ENCODE measurements around the gene XPR1. TPM values are rescaled to one million over a fixed set of nuclear protein-coding genes. Genes with fewer than 3 reads are reported as not detected.
"Not testable (repeated sequence)": the region's sequence is repeated elsewhere in the genome, so short reads cannot be mapped to it uniquely, and the experiment has no call there.

XPR1 gene
- total RNA-seq, 1 donor from 2014 or later: 21.8 TPM

GRCh38 chr1:180643693-180644092 lies 11.9 kb downstream of the XPR1 start:
- peak in 1 of 2 donors; percentile 26 for DNase-seq (ENCODE audit: low read depth in 2 of 2)

GRCh38 chr1:180644526-180645192 lies 12.8 kb downstream of the XPR1 start:
- no peak for DNase-seq (ENCODE audit: low read depth in 2 of 2)

- not testable (repeated sequence) for DNase-seq (ENCODE audit: low read depth in 2 of 2)
Observed at GRCh38 chr1:180645261-180645660, 13.4 kb downstream of the XPR1 start.

- no peak for DNase-seq (ENCODE audit: low read depth in 2 of 2)
Observed at GRCh38 chr1:180646093-180646492, 14.3 kb downstream of the XPR1 start.

- no peak for DNase-seq (ENCODE audit: low read depth in 2 of 2)
Observed at GRCh38 chr1:180646547-180646946, 14.7 kb downstream of the XPR1 start.

DNA sequence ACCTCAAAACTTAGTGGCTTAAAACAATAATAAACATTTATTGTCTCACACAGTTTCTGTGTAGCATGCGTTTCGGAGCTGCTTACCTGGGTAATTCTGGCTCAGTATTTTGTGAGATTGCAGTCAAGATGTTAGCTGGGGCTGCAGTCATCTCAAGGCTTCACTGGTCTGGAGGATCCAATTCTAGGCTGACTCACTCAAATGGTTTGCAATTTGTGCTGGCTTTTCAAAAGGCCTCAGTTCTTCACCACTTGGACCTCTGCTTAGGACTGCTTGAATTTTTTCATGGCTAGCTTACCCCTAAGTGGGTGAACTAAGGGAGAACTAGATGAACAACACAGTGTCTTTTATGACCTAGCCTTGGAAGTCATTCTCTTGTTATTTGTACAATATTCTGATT lies 21.0 kb downstream of the XPR1 start:
- no peak for DNase-seq (ENCODE audit: low read depth in 2 of 2)

GRCh38 chr1:180662709-180663108 lies 30.9 kb downstream of the XPR1 start:
- DNase-seq (ENCODE audit: low read depth in 2 of 2): no peak

- DNase-seq (ENCODE audit: low read depth in 2 of 2): no peak
Observed at GRCh38 chr1:180670681-180671080, 38.9 kb downstream of the XPR1 start.

DNA sequence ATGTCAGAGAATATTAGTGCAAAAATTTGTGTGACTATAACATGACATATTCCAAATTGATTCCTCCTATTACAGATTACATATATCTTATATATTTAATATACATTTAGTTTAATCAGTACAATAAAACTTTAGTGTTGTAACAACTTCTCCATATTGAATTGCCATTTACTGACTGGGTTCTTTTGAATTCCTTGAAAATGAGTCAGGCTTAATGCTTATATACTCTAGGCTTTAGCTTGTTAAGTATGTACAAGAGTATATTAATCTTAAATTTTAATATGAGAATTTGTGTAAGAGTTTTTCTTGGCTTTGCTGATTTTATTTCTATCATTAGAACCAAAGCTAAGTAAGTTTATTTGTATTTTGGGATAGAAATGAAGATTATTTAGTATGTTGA lies 40.3 kb downstream of the XPR1 start:
- no peak for DNase-seq (ENCODE audit: low read depth in 2 of 2)

GRCh38 chr1:180672505-180672904 lies 40.7 kb downstream of the XPR1 start:
- DNase-seq (ENCODE audit: low read depth in 2 of 2): no peak

GRCh38 chr1:180674603-180675530 lies 43.0 kb downstream of the XPR1 start:
- DNase-seq (ENCODE audit: low read depth in 2 of 2): no peak

DNA sequence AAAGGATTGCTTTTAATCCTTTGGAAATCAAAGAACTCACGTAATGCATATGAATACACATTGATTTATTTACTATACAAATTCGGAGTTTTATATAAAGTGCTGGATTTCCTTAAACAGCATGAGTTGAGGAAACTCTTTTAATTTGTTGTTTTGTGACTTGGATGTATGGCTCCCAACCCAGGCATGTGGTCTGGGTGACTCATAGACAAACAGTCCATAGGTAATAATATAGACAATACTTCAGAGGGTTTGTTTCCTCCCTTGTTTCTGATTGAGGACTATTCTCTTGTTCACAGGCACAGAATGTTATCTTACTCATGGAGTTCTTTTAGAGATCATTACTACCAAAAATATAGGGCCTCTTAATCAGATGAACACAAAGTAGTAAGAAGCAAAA lies 43.8 kb downstream of the XPR1 start:
- DNase-seq (ENCODE audit: low read depth in 2 of 2): peak in 1 of 2 donors; percentile 27

- peak; percentile 14 to 64 for DNase-seq (ENCODE audit: low read depth in 2 of 2)
Observed at GRCh38 chr1:180680558-180681144, 48.8 kb downstream of the XPR1 start.

- not testable (repeated sequence) for DNase-seq (ENCODE audit: low read depth in 2 of 2)
Observed at GRCh38 chr1:180683117-180683516, 51.3 kb downstream of the XPR1 start.

GRCh38 chr1:180691322-180691913 lies 59.6 kb downstream of the XPR1 start:
- DNase-seq (ENCODE audit: low read depth in 2 of 2): no peak

DNA sequence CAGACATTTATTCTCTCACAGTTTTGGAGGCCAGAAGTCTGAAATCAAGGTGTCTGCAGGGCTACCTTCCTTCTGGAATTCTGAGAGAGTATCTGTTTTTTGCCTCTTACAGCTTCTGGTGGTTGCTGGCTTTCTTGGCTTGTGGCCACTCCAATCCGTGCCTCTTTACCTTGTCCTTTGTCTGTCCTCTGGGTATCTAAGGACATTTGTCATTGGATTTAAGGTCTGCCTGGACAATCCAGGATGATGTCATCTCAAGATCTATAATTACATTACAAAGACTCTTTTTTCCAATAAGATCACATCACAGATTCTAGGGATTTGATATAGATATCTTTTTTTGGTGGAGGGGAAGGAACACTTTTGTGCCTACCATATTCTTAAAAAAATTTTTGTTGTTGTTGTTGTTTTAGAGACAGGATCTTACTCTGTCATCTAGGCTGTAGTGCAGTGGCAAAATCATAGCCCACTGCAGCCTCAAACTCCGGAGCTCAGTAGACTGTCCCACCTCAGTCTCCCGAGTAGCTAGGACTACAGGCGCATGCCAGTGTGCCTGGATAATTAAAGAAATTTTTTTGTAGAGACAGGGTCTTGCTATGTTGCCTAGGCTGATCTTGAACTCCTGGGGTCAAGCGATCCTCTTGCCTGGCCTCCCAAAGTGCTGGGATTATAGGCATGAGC lies 61.9 kb downstream of the XPR1 start:
- DNase-seq (ENCODE audit: low read depth in 2 of 2): no peak

DNA sequence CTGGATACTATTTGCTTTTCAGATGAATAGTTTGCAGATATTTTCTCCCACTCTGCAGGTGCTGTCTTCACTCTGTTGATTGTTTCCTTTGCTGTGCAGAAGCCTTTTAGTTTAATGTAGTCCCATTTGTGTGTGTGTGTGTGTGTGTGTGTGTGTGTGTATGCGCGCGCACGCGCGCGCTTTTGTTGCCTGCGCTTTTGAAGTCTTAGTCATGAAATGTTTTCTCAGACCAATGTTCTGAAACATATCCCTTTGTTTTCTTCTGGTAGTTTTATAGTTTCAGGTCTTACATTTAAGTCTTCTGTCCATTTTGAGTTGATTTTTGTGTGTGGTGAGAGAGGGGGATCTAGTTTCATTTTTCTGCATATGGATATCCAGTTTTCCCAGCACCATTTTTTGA lies 63.5 kb downstream of the XPR1 start:
- no peak for DNase-seq (ENCODE audit: low read depth in 2 of 2)

GRCh38 chr1:180696361-180696760 lies 64.5 kb downstream of the XPR1 start:
- DNase-seq (ENCODE audit: low read depth in 2 of 2): no peak

- DNase-seq (ENCODE audit: low read depth in 2 of 2): no peak
Observed at GRCh38 chr1:180698580-180698979, 66.8 kb downstream of the XPR1 start.

GRCh38 chr1:180702376-180702775 lies 70.6 kb downstream of the XPR1 start:
- DNase-seq (ENCODE audit: low read depth in 2 of 2): not testable (repeated sequence)

DNA sequence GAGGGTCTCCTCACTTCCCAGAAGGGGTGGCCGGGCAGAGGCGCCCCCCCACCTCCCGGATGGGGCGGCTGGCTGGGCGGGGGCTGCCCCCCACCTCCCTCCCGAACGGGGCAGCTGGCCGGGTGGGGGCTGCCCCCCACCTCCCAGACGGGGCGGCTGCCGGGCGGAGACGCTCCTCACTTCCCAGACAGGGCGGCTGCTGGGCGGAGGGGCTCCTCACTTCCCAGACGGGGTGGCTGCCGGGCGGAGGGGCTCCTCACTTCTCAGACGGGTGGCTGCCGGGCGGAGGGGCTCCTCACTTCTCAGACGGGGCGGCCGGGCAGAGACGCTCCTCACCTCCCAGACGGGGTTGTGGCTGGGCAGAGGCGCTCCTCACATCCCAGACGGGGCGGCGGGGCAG lies 78.9 kb downstream of the XPR1 start:
- not testable (repeated sequence) for DNase-seq (ENCODE audit: low read depth in 2 of 2)
